HG03139 (cell line): ENCODE results near the gene STK40.

Experiments
- ATAC-seq: cut with Tn5 transposase; IDR thresholded peaks from one replicate; pipeline ENCODE4 v1.9.1; 2021; ENCODE audit not compliant: unreplicated experiment

STK40 gene

GRCh38 chr1:36321119-36321951 is 64.4 kb downstream of the STK40 start:
- ATAC-seq = no peak

- no peak for ATAC-seq
These were observed 65.0 kb downstream of the STK40 start for GRCh38 chr1:36320767-36321118.

GRCh38 chr1:36320291-36320761 is 65.4 kb downstream of the STK40 start:
- no peak for ATAC-seq

- no peak for ATAC-seq
These were observed 76.3 kb downstream of the STK40 start for GRCh38 chr1:36309397-36309796.

- ATAC-seq = no peak
These were observed 78.0 kb downstream of the STK40 start for GRCh38 chr1:36307601-36308330.

- ATAC-seq = peak; percentile 97
These were observed 78.7 kb downstream of the STK40 start for GRCh38 chr1:36306902-36307456.

GRCh38 chr1:36306210-36306901 is 79.4 kb downstream of the STK40 start, which contains the start of gene SH3D21:
TSS of gene SH3D21 (plus strand) at chr1:36306368. CDS start at chr1:36306421, 53 bp downstream.
- ATAC-seq = peak; percentile 32

- ATAC-seq = no peak
These were observed 79.9 kb downstream of the STK40 start for GRCh38 chr1:36305915-36306209.

- ATAC-seq = no peak
These were observed 80.5 kb downstream of the STK40 start for GRCh38 chr1:36304970-36305914.

- no peak for ATAC-seq
These were observed 81.2 kb downstream of the STK40 start for GRCh38 chr1:36304521-36304920.

- ATAC-seq = no peak
These were observed 81.9 kb downstream of the STK40 start for GRCh38 chr1:36303650-36304360.

GRCh38 chr1:36303244-36303643 is 82.5 kb downstream of the STK40 start:
- ATAC-seq = no peak

- no peak for ATAC-seq
These were observed 84.5 kb downstream of the STK40 start for GRCh38 chr1:36301220-36301619.

- ATAC-seq = no peak
These were observed 85.2 kb downstream of the STK40 start for GRCh38 chr1:36300526-36300925.

- no peak for ATAC-seq
These were observed 87.1 kb downstream of the STK40 start for GRCh38 chr1:36298640-36299039.

- no peak for ATAC-seq
These were observed 88.7 kb downstream of the STK40 start for GRCh38 chr1:36297062-36297461.

- ATAC-seq = no peak
These were observed 90.3 kb downstream of the STK40 start for GRCh38 chr1:36295390-36295789.
